IPS-18a (cell line): ENCODE data around the gene ZNF146.
"Not testable (repeated sequence)": the region's sequence is repeated elsewhere in the genome, so short reads cannot be mapped to it uniquely, and the experiment has no call there.

Experiments
- H3K27ac ChIP-seq: one replicate; pipeline ENCODE4 v1.5.1; 2013; ENCODE audit warnings: low read length
- H3K27me3 ChIP-seq: one replicate; pipeline ENCODE4 v1.6.1; 2013; ENCODE audit warnings: mild to moderate bottlenecking, low read length; ENCODE audit not compliant: control insufficient read depth, insufficient read depth
- H3K36me3 ChIP-seq: one replicate; pipeline ENCODE4 v1.6.1; 2013; ENCODE audit warnings: low read depth, low read length; ENCODE audit not compliant: control insufficient read depth
- H3K4me1 ChIP-seq: one replicate; pipeline ENCODE4 v1.6.1; 2013; ENCODE audit warnings: low read depth, low read length; ENCODE audit not compliant: control insufficient read depth
- H3K4me3 ChIP-seq: one replicate; pipeline ENCODE4 v1.5.1; 2013; ENCODE audit warnings: low read length
- H3K9ac ChIP-seq: one replicate; pipeline ENCODE4 v1.6.1; 2013; ENCODE audit warnings: mild to moderate bottlenecking, low read length, moderate library complexity
- H3K9me3 ChIP-seq: one replicate; pipeline ENCODE4 v1.6.1; 2013; ENCODE audit warnings: low read depth, low read length; ENCODE audit not compliant: control insufficient read depth

Gene ZNF146

GRCh38 chr19:36259211-36259610, 44.3 kb downstream of the ZNF146 start:
- no peaks in the 10 kb centered on the region for H3K9me3 ChIP-seq
- H3K36me3 ChIP-seq: no peaks in the 10 kb centered on the region
- no peak overlapping the region for H3K9ac ChIP-seq
- H3K27ac ChIP-seq: no peak overlapping the region
- no peaks in the 10 kb centered on the region for H3K27me3 ChIP-seq
- no peaks in the 10 kb centered on the region for H3K4me1 ChIP-seq
- no peak overlapping the region for H3K4me3 ChIP-seq

DNA sequence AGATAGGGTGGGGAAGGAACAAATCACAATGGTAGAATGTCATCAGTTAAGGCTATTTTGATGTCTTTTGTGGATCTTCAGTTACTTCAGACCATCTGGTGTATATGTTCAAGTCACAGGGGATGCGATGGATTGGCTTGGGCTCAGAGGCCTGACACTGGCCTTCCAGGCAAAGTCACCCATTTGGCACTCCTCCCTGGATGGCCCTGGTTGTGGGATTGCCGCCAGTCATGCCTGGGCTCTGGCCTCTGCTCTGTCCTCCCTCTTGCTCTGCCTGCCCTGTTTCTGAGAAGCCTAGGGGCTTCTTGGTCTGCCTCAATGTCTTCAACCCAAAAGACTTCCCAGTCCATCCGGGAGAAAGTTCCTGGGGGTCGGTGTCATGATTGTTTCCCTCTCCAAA, 50.2 kb downstream of the ZNF146 start:
- H3K27ac ChIP-seq: no peak overlapping the region
- no peaks in the 10 kb centered on the region for H3K4me1 ChIP-seq
- H3K27me3 ChIP-seq: no peaks in the 10 kb centered on the region
- no peak overlapping the region for H3K4me3 ChIP-seq
- no peaks in the 10 kb centered on the region for H3K36me3 ChIP-seq
- no peaks in the 10 kb centered on the region for H3K9me3 ChIP-seq
- H3K9ac ChIP-seq: no peak overlapping the region

GRCh38 chr19:36265856-36266374, 51.0 kb downstream of the ZNF146 start:
- Histone ChIP-seq H3K36me3 (no peaks in the 10 kb centered on the region), H3K27me3 (no peaks in the 10 kb centered on the region), H3K27ac (no peak overlapping the region), H3K9me3 (no peaks in the 10 kb centered on the region), H3K9ac (no peak overlapping the region), H3K4me1 (no peaks in the 10 kb centered on the region), H3K4me3 (no peak overlapping the region)

DNA sequence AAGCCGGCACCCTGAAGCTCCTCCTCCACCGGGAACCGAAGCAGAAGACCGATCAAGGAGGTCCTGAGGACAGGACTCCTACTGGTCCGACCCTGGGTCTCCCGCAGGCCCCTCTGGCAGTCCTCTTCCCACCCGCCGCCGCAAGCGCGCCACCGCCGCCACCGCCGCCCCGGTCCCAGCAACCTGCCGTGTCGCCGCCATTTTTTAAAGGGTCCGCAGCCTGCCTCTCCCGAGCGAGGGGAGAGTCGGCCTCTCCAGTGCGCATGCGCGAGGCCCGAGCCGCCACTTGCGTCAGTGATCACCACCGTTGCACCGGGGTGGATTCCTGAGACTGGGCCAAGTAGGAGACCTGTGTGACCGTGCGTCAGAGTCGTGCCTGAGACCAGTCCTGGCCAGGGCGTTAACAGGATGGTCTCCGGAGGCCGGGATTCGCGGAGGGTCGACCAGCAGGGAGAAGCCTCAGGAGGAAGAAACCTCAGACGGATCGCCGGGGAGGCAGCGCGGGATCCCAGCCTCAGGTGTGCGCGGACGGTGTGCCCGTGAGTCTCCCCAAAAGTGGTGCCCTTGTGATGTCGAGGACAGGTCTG, 51.6 kb downstream of the ZNF146 start:
- Histone ChIP-seq H3K9ac (no peak overlapping the region), H3K27ac (no peak overlapping the region), H3K27me3 (no peaks in the 10 kb centered on the region), H3K4me1 (no peaks in the 10 kb centered on the region), H3K9me3 (no peaks in the 10 kb centered on the region), H3K4me3 (no peak overlapping the region), H3K36me3 (no peaks in the 10 kb centered on the region)

DNA sequence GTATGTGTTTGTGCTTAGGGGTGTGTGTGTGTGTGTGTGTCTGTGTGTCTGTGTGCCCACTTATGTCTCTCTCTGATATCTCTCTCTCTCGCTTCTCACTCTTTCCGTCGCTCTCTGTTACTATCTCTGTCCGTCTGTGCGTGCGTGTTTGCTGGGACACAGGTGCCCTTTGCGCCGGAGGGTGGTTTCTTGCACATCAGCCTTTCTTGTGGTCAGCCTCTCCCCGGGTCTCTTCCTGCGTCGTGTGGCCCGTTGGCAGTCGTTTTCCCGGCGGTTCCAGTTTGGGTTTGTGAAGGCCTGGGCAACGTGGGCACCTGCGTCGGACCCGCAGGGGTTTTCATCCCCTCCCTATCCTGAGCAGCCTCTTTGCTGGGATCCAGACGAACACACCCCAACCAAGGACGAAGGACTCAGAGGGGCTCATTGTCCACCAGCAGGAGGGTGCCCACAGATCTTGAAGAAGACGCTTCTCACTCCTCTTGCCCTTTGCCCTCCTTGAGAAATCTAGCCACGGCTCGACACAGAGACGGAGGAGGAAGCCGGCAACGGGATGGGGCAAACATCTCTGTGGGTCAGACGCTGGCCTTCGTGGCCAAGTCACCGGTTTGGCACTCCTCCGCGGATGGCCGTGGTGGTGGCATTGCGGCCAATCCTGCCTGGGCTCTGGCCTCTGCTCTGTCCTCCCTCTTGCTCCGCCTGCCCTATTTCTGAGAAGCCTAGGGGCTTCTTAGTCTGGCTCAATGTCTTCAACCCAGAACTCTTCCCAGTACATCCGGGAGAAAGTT, 52.3 kb downstream of the ZNF146 start:
- H3K4me1 ChIP-seq: no peaks in the 10 kb centered on the region
- no peaks in the 10 kb centered on the region for H3K9me3 ChIP-seq
- no peak overlapping the region for H3K27ac ChIP-seq
- no peak overlapping the region for H3K4me3 ChIP-seq
- H3K9ac ChIP-seq: no peak overlapping the region
- H3K27me3 ChIP-seq: no peaks in the 10 kb centered on the region
- H3K36me3 ChIP-seq: no peaks in the 10 kb centered on the region

GRCh38 chr19:36268081-36268480, 53.2 kb downstream of the ZNF146 start:
- not testable (repeated sequence) for H3K36me3 ChIP-seq, H3K4me3 ChIP-seq, H3K4me1 ChIP-seq, H3K9ac ChIP-seq, H3K27me3 ChIP-seq, H3K27ac ChIP-seq, H3K9me3 ChIP-seq

- H3K9me3 ChIP-seq, H3K36me3 ChIP-seq, H3K27me3 ChIP-seq, H3K4me3 ChIP-seq, H3K27ac ChIP-seq, H3K9ac ChIP-seq, H3K4me1 ChIP-seq: not testable (repeated sequence)
Measured at GRCh38 chr19:36268591-36268990, 53.7 kb downstream of the ZNF146 start.

GRCh38 chr19:36269295-36269694, 54.4 kb downstream of the ZNF146 start:
- H3K36me3 ChIP-seq, H3K27me3 ChIP-seq, H3K4me3 ChIP-seq, H3K9me3 ChIP-seq, H3K9ac ChIP-seq, H3K4me1 ChIP-seq, H3K27ac ChIP-seq: not testable (repeated sequence)
